ENCODE results near the gene MATN4. TPM values are rescaled to one million over a fixed set of nuclear protein-coding genes. Genes with fewer than 3 reads are reported as not detected.

Gene MATN4
- total RNA-seq, 1 donor from 2014 or later = not detected

- DNase-seq (ENCODE audit: low spot score, unreplicated experiment) = no peak
- peak overlapping the region; percentile 95 for H3K4me3 Mint-ChIP-seq (ENCODE audit: low read depth)
- TF ChIP-seq, protein P1, sequence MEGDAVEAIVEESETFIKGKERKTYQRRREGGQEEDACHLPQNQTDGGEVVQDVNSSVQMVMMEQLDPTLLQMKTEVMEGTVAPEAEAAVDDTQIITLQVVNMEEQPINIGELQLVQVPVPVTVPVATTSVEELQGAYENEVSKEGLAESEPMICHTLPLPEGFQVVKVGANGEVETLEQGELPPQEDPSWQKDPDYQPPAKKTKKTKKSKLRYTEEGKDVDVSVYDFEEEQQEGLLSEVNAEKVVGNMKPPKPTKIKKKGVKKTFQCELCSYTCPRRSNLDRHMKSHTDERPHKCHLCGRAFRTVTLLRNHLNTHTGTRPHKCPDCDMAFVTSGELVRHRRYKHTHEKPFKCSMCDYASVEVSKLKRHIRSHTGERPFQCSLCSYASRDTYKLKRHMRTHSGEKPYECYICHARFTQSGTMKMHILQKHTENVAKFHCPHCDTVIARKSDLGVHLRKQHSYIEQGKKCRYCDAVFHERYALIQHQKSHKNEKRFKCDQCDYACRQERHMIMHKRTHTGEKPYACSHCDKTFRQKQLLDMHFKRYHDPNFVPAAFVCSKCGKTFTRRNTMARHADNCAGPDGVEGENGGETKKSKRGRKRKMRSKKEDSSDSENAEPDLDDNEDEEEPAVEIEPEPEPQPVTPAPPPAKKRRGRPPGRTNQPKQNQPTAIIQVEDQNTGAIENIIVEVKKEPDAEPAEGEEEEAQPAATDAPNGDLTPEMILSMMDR (IDR thresholded peaks at IDR 0.05; ENCODE audit: unreplicated experiment) = no peak
- H3K36me3 Mint-ChIP-seq (ENCODE audit: insufficient read depth) = no peaks in the 10 kb centered on the region
- no peaks in the 10 kb centered on the region for H3K27me3 Mint-ChIP-seq
- H3K9me3 Mint-ChIP-seq (ENCODE audit: low read depth) = no peaks in the 10 kb centered on the region
- peaks cover 56% of the 10 kb centered on the region for H3K4me1 Mint-ChIP-seq (ENCODE audit: low read depth)
- peak overlapping the region; percentile 87 for H3K27ac Mint-ChIP-seq
These were observed 38.8 kb upstream of the MATN4 start for GRCh38 chr20:45346851-45347250.

- TF ChIP-seq, protein P1 (IDR thresholded peaks at IDR 0.05; ENCODE audit: unreplicated experiment) = no peak
- Mint-ChIP-seq H3K4me3 (ENCODE audit: low read depth) (peak overlapping the region; percentile 95), H3K27ac (peak overlapping the region; percentile 87), H3K9me3 (ENCODE audit: low read depth) (no peaks in the 10 kb centered on the region), H3K36me3 (ENCODE audit: insufficient read depth) (no peaks in the 10 kb centered on the region), H3K4me1 (ENCODE audit: low read depth) (peaks cover 60% of the 10 kb centered on the region), H3K27me3 (no peaks in the 10 kb centered on the region)
- no peak for DNase-seq (ENCODE audit: low spot score, unreplicated experiment)
These were observed 38.2 kb upstream of the MATN4 start for GRCh38 chr20:45346291-45346718.

DNA sequence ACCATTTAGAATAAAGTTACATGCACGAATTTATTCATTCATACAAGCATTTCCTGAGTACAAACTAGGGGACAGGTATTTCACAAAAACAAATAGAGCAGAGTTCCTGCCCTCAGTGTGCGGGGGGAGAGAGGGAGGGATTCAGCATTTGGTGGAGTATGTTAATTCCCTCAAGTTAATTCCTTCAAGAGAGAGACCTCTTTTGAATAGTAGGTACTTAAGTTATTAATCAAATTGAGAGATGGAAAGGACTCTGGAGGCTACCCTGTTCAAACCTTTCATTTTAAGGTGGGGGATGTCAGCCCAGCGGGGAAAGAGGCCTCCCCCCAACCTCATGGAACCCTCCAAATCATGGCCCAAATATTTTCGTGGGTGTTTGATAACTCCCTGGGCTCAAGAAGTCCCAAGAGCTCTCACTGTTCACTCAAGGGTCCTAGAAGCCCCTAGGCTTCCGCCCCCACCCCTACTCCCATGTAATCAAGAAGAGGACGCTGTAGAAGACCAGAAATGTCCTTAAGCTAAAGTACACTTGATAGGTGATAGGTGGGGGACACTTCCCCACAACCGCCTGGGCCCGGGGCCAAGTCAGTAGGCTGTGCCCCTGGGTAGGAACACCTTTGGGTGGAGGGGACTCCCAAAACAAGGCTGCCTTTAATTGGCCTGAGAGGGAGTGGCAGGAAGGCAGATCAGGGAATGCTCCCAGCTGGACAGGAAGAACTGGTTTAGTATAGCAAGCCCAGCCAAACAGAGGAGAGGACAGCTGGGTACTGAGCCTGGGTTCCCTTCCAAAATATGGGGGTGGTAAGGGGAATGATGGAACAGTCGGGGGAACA, 37.2 kb upstream of the MATN4 start:
- DNase-seq (ENCODE audit: low spot score, unreplicated experiment) = no peak
- Mint-ChIP-seq H3K27me3 (no peaks in the 10 kb centered on the region), H3K4me1 (ENCODE audit: low read depth) (peaks cover 69% of the 10 kb centered on the region), H3K27ac (peak overlapping the region; percentile 99), H3K36me3 (ENCODE audit: insufficient read depth) (peaks cover 1% of the 10 kb centered on the region), H3K9me3 (ENCODE audit: low read depth) (no peaks in the 10 kb centered on the region), H3K4me3 (ENCODE audit: low read depth) (peak overlapping the region; percentile 95)
- TF ChIP-seq, protein P1 (IDR thresholded peaks at IDR 0.05; ENCODE audit: unreplicated experiment) = no peak

GRCh38 chr20:45344168-45344860, 36.2 kb upstream of the MATN4 start:
- Mint-ChIP-seq H3K27me3 (no peaks in the 10 kb centered on the region), H3K4me1 (ENCODE audit: low read depth) (peaks cover 78% of the 10 kb centered on the region), H3K27ac (peak overlapping the region; percentile 99), H3K9me3 (ENCODE audit: low read depth) (no peaks in the 10 kb centered on the region), H3K4me3 (ENCODE audit: low read depth) (peak overlapping the region; percentile 95), H3K36me3 (ENCODE audit: insufficient read depth) (peaks cover 2% of the 10 kb centered on the region)
- TF ChIP-seq, protein P1 (IDR thresholded peaks at IDR 0.05; ENCODE audit: unreplicated experiment) = no peak
- DNase-seq (ENCODE audit: low spot score, unreplicated experiment) = no peak

GRCh38 chr20:45343532-45344167, 35.6 kb upstream of the MATN4 start:
- Mint-ChIP-seq H3K27me3 (no peaks in the 10 kb centered on the region), H3K4me3 (ENCODE audit: low read depth) (peak overlapping the region; percentile 95), H3K36me3 (ENCODE audit: insufficient read depth) (peaks cover 2% of the 10 kb centered on the region), H3K4me1 (ENCODE audit: low read depth) (peaks cover 85% of the 10 kb centered on the region), H3K27ac (peak overlapping the region; percentile 99), H3K9me3 (ENCODE audit: low read depth) (no peaks in the 10 kb centered on the region)
- DNase-seq (ENCODE audit: low spot score, unreplicated experiment) = no peak
- TF ChIP-seq, protein P1 (IDR thresholded peaks at IDR 0.05; ENCODE audit: unreplicated experiment) = no peak
